Vagina (tissue), 2 donors: ENCODE data around the gene PRR13. TPM values are rescaled to one million over a fixed set of nuclear protein-coding genes. Genes with fewer than 3 reads are reported as not detected.
"Not testable (repeated sequence)": the region's sequence is repeated elsewhere in the genome, so short reads cannot be mapped to it uniquely, and the experiment has no call there.

ENCODE experiments used
- DNase-seq, 2 donors: peaks; one replicate each; pipeline ENCODE4 v3.0.0-alpha.2; 2017; ENCODE audit errors: extremely low spot score in 2 of 2
- H3K27ac ChIP-seq: fragments of 200-600 bp; sonication (generic); one replicate; pipeline ENCODE4 v1.5.1; 2019
- H3K27me3 ChIP-seq: fragments of 200-600 bp; sonication (generic); one replicate; pipeline ENCODE4 v1.5.1; 2019
- H3K36me3 ChIP-seq, 2 donors: fragments of 200-600 bp; sonication (generic); one replicate each; pipeline ENCODE4 v1.5.1; 2017 to 2019
- H3K4me1 ChIP-seq: fragments of 200-600 bp; sonication (generic); one replicate; pipeline ENCODE4 v1.5.1; 2019
- H3K4me3 ChIP-seq, 2 donors: fragments of 200-600 bp; sonication (generic); 1 replicate in 1 of 2; 2 replicates in 1 of 2; pipeline ENCODE4 v1.5.1; 2016 to 2019
- H3K9me3 ChIP-seq: fragments of 200-600 bp; sonication (generic); one replicate; pipeline ENCODE4 v1.5.1; 2019
- POLR2A ChIP-seq, 2 donors: fragments of 450-650 bp; IDR thresholded peaks; one replicate each; pipeline ENCODE4 v1.6.1; 2017; ENCODE audit warnings: antibody characterized with exemption in 2 of 2, mild to moderate bottlenecking in 2 of 2, moderate library complexity in 2 of 2
- POLR2AphosphoS5 ChIP-seq, 2 donors: sonication (generic); formaldehyde crosslinking; IDR thresholded peaks; one replicate each; pipeline ENCODE4 v1.9.0; 2017; ENCODE audit warnings: antibody characterized with exemption in 2 of 2, mild to moderate bottlenecking in 2 of 2, low read depth in 1 of 2; ENCODE audit not compliant: insufficient read depth in 1 of 2
- intact Hi-C: fragments of 100-400 bp; cut with DNase I; formaldehyde crosslinking; loops from one replicate; pipeline ENCODE4 v1.15.1; 2023
- total RNA-seq: library from RNA; depleted of rRNA; stranded (reverse); fragments of >200 nt; gene quantifications from one replicate; pipeline ENCODE4 v1.2.3, GENCODE V29; 2016
- TF ChIP-seq, protein P1 (sequence below), 3 experiments: fragments of 450-650 bp in 2 of 3; fragments of 200-600 bp in 1 of 3; sonication (generic) in 1 of 3; IDR thresholded peaks; one replicate each; pipeline ENCODE4 v1.5.1; 2017 to 2019; ENCODE audit warnings: antibody characterized with exemption in 3 of 3, mild to moderate bottlenecking in 2 of 3, moderate library complexity in 2 of 3

The PRR13 gene
- total RNA-seq, 1 donor from 2014 or later = 54.0 TPM

DNA sequence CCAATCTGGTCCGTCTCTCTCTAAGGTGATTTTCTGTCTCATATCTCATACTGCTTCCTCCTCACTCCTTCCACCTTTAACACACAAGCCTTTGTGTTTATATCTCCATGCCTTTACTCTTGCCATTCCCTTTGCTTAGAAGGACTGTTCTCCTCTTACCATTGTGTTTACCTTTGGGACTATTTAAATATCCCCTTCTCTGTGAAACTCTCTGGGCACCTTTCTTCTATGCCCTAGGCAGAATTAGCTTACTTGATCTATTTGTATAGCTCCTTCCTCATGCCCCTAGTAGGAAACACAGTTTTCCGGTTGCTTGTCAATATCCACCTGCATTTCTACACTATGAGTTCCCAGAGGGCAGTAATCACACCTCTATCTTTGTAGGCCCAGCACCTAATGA is 21.8 kb upstream of the PRR13 start:
- H3K27ac ChIP-seq = no peak overlapping the region
- TF ChIP-seq, protein P1, sequence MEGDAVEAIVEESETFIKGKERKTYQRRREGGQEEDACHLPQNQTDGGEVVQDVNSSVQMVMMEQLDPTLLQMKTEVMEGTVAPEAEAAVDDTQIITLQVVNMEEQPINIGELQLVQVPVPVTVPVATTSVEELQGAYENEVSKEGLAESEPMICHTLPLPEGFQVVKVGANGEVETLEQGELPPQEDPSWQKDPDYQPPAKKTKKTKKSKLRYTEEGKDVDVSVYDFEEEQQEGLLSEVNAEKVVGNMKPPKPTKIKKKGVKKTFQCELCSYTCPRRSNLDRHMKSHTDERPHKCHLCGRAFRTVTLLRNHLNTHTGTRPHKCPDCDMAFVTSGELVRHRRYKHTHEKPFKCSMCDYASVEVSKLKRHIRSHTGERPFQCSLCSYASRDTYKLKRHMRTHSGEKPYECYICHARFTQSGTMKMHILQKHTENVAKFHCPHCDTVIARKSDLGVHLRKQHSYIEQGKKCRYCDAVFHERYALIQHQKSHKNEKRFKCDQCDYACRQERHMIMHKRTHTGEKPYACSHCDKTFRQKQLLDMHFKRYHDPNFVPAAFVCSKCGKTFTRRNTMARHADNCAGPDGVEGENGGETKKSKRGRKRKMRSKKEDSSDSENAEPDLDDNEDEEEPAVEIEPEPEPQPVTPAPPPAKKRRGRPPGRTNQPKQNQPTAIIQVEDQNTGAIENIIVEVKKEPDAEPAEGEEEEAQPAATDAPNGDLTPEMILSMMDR (IDR thresholded peaks at IDR 0.05) = no peak
- TF ChIP-seq POLR2AphosphoS5 (IDR thresholded peaks at IDR 0.05; ENCODE audit: insufficient read depth in 1 of 2, low read depth in 1 of 2) (no peak), POLR2A (IDR thresholded peaks at IDR 0.05) (no peak)
- H3K36me3 ChIP-seq = no peaks in the 10 kb centered on the region
- intact Hi-C loops = loop anchor here (2.0 to 10.0 kb wide), 2 partner anchors 67 to 205 kb away; no protein-coding TSS in a partner anchor
- H3K27me3 ChIP-seq = no peaks in the 10 kb centered on the region
- DNase-seq = no peak
- no peak overlapping the region for H3K4me3 ChIP-seq
- H3K9me3 ChIP-seq = no peaks in the 10 kb centered on the region
- H3K4me1 ChIP-seq = peaks cover 14% of the 10 kb centered on the region

DNA sequence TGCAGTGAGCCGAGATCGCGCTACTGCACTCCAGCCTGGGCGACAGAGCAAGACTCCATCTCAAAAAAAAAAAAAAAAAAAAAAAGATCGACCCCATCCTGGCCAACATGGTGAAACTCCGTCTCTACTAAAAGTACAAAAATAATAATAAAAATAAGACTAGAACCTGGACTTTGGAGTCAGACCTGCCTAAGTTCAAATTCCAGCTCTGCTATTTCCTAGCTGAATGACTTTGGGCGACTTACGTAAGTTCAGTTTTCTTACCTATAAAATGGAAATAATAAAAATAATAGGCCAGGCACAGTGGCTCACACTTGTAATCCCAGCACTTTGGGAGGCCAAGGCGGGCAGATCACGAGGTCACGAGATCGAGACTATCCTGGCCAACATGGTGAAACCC is 19.3 kb upstream of the PRR13 start:
- H3K27ac ChIP-seq, H3K36me3 ChIP-seq, H3K4me1 ChIP-seq, H3K4me3 ChIP-seq, H3K9me3 ChIP-seq, intact Hi-C loops, H3K27me3 ChIP-seq, DNase-seq: not testable (repeated sequence)

DNA sequence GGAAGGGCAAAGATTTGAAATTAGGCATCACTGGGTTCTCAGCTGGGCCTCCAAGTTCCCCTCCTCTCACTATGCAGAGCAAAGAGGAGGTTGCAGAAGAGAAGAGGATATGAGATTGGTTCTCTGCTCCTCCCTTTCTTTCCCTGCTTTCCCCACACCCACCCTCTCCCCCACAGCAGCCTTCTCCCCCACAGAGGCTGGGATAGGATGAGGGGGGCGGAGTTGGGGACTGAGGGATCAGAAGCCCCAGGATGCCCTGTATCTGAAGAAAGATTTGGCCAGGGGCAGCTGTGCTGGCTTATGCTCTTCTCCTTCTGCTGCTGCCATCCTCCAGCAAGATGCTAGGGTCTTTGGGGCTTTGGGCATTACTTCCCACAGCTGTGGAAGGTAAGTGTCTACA is 17.9 kb upstream of the PRR13 start, which contains the start of gene AMHR2:
TSS of gene AMHR2 (plus strand) at position 259 of the 400 bp plus-strand sequence. CDS start at position 339, 80 bp downstream.
- no peaks in the 10 kb centered on the region for H3K9me3 ChIP-seq
- H3K4me3 ChIP-seq = no peak within 1 kb of the TSS
- H3K36me3 ChIP-seq = no peaks in the 10 kb centered on the region
- no peaks in the 10 kb centered on the region for H3K27me3 ChIP-seq
- intact Hi-C loops = no loop called here
- DNase-seq = no peak
- no peak within 1 kb of the TSS for H3K27ac ChIP-seq
- peaks cover 8% of the 10 kb centered on the region for H3K4me1 ChIP-seq
- no peak for TF ChIP-seq POLR2AphosphoS5 (IDR thresholded peaks at IDR 0.05; ENCODE audit: insufficient read depth in 1 of 2, low read depth in 1 of 2)
- TF ChIP-seq, protein P1 (IDR thresholded peaks at IDR 0.05) = no peak
- no peak for TF ChIP-seq POLR2A (IDR thresholded peaks at IDR 0.05)

DNA sequence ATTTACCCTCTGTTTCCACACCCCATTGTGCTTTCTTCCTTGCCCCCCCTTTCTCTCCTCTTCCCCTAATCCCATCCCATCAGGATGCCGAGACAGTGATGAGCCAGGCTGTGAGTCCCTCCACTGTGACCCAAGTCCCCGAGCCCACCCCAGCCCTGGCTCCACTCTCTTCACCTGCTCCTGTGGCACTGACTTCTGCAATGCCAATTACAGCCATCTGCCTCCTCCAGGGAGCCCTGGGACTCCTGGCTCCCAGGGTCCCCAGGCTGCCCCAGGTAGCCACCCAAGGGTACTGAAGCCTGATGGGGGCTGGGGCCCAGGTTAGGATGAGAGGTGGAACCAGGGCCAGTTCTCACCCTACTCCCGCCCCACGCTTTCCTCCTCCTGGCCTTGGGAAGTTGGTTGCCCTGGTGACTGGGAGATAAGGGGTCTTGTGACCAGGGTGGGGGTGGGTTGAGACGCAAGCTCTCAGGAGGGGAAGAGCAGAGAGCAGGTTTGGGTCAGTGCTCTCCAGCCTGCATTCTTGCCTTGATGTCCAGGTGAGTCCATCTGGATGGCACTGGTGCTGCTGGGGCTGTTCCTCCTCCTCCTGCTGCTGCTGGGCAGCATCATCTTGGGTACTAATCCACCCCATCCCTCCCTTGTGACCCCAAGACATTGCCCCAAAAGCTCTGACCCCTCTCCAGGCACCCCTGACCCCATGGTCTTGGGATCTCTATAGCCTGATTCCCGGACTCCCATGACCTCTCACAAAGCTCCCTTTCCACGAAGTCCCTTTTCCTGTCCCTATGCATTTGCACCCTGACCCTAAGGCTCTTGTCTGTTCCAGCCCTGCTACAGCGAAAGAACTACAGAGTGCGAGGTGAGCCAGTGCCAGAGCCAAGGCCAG is 16.7 kb upstream of the PRR13 start:
- no peak for DNase-seq
- H3K27ac ChIP-seq = no peak overlapping the region
- intact Hi-C loops = no loop called here
- no peaks in the 10 kb centered on the region for H3K9me3 ChIP-seq
- no peak overlapping the region for H3K4me3 ChIP-seq
- H3K4me1 ChIP-seq = peaks cover 8% of the 10 kb centered on the region
- no peaks in the 10 kb centered on the region for H3K27me3 ChIP-seq
- TF ChIP-seq POLR2A (IDR thresholded peaks at IDR 0.05) = no peak
- TF ChIP-seq POLR2AphosphoS5 (IDR thresholded peaks at IDR 0.05; ENCODE audit: insufficient read depth in 1 of 2, low read depth in 1 of 2) = no peak
- TF ChIP-seq, protein P1 (IDR thresholded peaks at IDR 0.05) = no peak
- H3K36me3 ChIP-seq = no peaks in the 10 kb centered on the region

DNA sequence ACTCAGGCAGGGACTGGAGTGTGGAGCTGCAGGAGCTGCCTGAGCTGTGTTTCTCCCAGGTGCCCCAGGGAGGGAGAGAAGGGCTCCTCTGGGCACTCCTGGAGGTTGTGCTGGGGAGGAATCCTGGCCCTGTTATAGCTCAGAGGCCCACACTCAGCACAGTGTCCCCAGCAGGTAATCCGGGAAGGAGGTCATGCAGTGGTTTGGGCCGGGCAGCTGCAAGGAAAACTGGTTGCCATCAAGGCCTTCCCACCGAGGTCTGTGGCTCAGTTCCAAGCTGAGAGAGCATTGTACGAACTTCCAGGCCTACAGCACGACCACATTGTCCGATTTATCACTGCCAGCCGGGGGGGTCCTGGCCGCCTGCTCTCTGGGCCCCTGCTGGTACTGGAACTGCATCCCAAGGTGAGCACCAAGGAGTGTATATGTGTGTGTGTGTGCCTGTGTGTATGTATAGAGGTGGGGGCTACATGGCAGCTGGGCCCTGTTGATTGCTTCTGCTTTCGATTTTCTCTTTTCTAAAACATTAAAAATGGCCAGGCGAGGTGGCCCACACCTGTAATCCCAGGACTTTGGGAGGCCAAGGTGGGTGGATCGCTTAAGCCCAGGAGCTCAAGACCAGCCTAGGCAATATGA is 15.9 kb upstream of the PRR13 start:
- H3K27ac ChIP-seq = no peak overlapping the region
- DNase-seq = no peak
- no peak for TF ChIP-seq POLR2AphosphoS5 (IDR thresholded peaks at IDR 0.05; ENCODE audit: insufficient read depth in 1 of 2, low read depth in 1 of 2)
- intact Hi-C loops = no loop called here
- H3K4me1 ChIP-seq = peaks cover 8% of the 10 kb centered on the region
- no peaks in the 10 kb centered on the region for H3K36me3 ChIP-seq
- H3K4me3 ChIP-seq = no peak overlapping the region
- no peaks in the 10 kb centered on the region for H3K27me3 ChIP-seq
- H3K9me3 ChIP-seq = no peaks in the 10 kb centered on the region
